ENCODE data around the gene SHE.

The SHE gene

DNA sequence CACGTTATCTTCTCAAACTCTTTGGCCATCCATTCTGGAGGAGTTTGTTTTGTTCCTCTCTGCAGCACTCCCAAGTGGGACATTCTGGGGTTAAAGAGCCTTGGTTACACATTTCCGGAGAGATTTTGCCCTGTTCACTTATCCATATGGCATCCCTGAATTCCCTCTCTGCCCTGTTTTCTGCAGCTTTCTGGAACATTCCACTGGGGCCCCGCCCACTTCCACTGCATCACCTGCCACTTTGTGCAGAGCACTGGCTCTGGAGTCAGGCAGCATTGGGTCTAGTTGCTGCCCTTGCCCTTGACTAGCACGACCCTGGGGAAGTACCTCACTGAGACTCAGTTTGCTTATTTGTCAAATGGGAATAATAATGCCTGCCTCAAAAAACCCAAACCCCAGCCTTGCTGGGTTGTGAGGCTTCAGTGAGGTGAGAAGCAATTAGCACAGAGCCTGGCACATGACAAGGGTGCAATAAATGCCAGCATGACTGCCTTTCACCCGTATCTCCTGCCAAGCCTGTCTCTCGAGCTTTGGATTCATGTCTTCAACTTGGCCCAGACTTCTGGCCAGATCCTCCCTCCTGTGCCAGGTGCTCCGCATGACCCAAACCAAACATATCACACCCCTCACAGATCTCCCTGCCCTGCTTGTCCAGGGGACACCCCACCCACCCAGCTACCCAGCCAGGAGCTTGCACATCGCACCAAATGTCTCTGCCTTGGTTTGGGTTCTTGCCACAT, 58.8 kb downstream of the SHE start:
- DNase-seq: no peak

DNA sequence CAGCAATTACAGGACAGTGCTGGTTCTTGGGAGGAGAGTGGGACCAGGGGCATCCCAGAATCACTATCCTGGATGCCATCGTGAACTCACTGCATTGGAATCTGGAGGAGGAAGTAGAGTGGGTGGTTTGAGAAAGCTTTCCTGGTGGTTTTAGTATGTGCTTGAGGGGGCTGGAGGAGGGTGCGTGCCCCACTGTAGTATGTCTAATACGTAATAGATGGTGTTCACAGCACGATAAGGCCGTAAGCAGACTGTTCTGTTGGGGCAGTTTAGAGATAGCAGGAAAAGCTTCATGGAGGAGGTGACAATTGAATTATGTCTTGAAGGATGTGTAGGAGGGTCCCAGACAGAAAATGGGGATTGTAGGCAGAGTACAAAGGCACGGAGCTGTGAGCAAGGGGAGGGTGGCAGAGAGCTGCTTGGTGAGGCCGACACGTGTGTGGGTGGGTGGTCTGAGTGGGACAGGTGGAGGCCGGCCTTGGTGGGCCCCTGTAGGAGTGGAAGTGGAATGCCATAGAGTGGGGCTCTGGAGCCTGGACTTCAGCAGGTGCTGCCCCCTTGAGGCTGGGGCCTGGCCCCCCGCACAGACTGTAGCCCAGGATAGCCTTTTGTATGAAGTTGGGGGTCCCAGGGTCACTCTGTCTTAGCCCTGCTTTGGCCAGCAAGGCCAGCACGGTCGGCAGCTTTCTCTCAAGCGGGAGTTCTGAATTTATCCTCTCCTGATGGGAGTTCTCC, 60.0 kb downstream of the SHE start:
- DNase-seq: no peak

GRCh38 chr1:154441241-154441888, 60.8 kb downstream of the SHE start:
- DNase-seq: no peak

- DNase-seq: no peak
Measured at GRCh38 chr1:154440036-154440804, 62.0 kb downstream of the SHE start.

DNA sequence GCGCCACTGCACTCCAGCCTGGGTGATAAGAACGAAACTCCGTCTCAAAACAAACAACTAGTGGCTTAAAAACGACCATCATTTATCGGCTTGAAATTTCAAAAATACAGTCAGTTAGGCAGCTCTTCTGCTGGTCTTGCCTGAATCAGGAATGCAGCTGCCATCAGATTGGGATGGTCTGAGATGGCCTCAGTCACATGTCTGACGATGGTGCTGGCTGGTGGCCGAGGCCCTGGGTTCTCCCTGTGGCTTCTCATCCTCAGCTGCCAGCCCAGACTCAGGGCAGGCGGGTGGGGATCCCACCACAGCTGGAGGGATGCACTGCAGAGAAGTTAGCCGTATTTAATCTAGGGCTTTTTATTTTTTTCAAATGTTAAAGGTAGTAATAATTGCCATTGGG, 65.8 kb downstream of the SHE start:
- no peak for DNase-seq

DNA sequence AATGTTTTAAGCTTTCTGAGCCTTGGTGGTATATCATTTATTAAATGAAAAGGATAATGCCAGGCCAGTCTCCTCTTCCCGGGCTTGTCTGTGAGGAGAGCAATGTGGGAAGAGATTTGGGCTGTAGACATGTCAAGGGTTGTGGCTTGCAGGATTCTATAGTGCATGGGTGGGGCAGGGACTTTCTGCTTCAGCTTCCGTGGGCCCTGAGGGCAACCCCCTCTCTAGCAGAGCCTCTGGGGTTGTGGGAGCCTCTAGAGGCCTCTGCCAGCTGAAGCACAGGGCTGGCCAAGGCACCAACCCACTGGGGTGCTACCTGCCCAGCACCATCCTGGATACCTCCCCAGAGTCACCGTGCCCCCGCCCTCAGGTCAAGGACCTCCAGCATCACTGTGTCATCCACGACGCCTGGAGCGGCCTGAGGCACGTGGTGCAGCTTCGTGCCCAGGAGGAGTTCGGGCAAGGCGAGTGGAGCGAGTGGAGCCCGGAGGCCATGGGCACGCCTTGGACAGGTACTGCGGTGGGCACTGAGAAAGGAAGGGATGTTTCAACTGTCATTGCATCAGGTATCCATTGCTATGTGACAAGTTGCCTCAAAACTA, 66.5 kb downstream of the SHE start:
- no peak for DNase-seq

GRCh38 chr1:154434346-154435085, 67.7 kb downstream of the SHE start:
- no peak for DNase-seq

DNA sequence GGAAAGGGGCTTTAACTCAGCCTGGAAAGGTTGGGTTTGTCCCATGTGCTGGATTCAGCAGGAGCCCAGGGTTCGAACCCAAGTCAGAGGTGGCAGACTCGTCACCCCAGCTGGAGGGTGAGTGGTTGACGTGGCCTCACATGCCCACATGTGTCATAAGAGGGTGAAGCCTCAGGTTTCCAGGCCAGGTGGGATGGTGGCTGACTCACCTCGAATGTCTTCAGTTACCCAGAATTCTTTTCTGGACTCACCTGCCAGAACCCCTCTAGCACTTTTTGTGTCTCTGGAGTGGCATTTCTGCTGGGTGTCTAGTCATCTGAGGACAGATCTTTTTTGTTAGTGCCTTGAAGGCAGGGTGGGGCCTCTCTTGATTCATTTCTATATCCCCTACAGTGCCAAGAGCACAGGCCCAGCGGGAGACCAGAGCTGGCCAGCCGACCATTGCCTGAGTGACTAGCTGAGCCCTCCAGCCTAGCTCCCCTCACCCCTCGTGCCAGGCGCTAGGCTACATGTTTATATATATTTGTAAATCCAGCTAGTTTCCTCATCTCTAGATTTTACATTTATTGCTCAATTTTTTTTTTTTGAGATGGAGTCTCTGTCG, 68.9 kb downstream of the SHE start:
- no peak for DNase-seq

- no peak for DNase-seq
Measured at GRCh38 chr1:154431586-154432373, 70.4 kb downstream of the SHE start.

- DNase-seq: no peak
Measured at GRCh38 chr1:154430903-154431302, 71.3 kb downstream of the SHE start.

- no peak for DNase-seq
Measured at GRCh38 chr1:154429841-154430611, 72.2 kb downstream of the SHE start.
